ENCODE measurements around the gene UVRAG. TPM values are rescaled to one million over a fixed set of nuclear protein-coding genes. Genes with fewer than 3 reads are reported as not detected.

The UVRAG gene
- total RNA-seq, 1 donor from 2014 or later = 103 TPM

DNA sequence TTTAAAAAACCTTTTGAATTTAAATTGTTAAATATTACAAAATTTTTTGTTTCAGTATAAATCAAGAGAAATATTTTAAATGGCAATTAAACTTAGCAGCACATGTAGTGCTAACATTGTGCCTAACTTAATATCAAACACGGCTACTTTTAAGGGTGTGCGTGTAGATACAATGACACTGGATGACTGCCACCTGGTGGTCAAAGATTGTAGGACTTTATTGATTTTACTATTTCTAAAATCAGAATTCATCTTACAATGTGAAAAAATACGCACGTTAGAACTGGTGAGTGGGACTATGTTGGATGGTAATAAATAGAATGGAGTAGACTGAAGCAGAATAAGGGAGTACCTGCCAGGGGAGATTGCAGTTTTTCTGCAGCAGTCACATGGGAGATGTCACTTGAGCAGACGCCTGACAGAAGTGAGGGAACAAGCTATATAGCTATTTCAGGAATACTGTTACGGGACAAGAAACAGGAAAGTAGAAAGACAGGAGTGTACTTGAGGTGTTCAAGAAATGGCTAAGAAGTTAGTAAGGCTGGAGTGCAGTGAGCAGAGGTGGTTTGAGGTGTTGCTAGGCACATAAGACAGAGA, 52.9 kb downstream of the UVRAG start:
- CTCF ChIA-PET = interaction anchor here (0.6 to 13.2 kb wide), 26 partner anchors 9 to 451 kb away, joined by 3 to 258 read pairs (median 4); partner anchors contain the start of gene UVRAG
- peaks cover 35% of the 10 kb centered on the region for H3K36me3 Mint-ChIP-seq (ENCODE audit: low read depth)
- H3K4me1 Mint-ChIP-seq = peaks cover 58% of the 10 kb centered on the region
- POLR2A ChIA-PET = interaction anchor here (0.7 to 1.3 kb wide), 4 partner anchors 20 to 66 kb away, joined by 3 to 8 read pairs (median 4); partner anchors contain the start of gene UVRAG
- TF ChIP-seq CTCF (IDR thresholded peaks at IDR 0.05) = no peak
- intact Hi-C loops (cut with micrococcal nuclease) = loop anchor here (1.0 to 5.0 kb wide), 8 partner anchors 17 to 450 kb away; no protein-coding TSS in a partner anchor
- no peaks in the 10 kb centered on the region for H3K9me3 Mint-ChIP-seq
- ATAC-seq (ENCODE audit: low read depth) = peak; percentile 74
- H3K27ac Mint-ChIP-seq = peak overlapping the region; percentile 22
- DNase-seq = no peak
- H3K27me3 Mint-ChIP-seq = no peaks in the 10 kb centered on the region
- H3K4me3 Mint-ChIP-seq = no peak overlapping the region

DNA sequence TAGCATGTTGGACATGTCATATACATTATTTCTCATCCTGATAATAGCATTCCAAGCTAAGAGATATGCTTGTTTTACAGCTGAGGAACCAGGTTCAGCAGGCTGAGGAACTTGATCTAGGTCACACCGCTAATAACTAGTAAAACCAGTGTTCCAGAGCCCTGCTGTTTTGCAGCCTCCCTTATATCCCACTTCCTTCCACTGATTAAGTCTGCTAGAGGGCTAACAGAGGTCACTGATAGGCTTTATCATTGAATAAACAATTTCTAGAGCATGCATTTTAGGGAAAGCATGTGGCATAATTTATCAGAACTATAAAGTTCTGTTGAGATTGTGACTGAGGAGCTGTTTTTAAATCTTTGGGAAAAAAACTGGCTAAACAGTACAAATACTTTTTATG, 54.0 kb downstream of the UVRAG start:
- no peak for ATAC-seq (ENCODE audit: low read depth)
- H3K27me3 Mint-ChIP-seq = no peaks in the 10 kb centered on the region
- peaks cover 31% of the 10 kb centered on the region for H3K36me3 Mint-ChIP-seq (ENCODE audit: low read depth)
- CTCF ChIA-PET = interaction anchor here (1.0 to 13.2 kb wide), 12 partner anchors 16 to 321 kb away, joined by 3 to 258 read pairs (median 6); no protein-coding TSS in a partner anchor
- TF ChIP-seq CTCF (IDR thresholded peaks at IDR 0.05) = no peak
- no peak for DNase-seq
- H3K4me3 Mint-ChIP-seq = no peak overlapping the region
- H3K27ac Mint-ChIP-seq = no peak overlapping the region
- POLR2A ChIA-PET = interaction anchor here (1.0 kb wide), 1 partner anchor 54 kb away, joined by 3 read pairs; the partner anchor contains the start of gene UVRAG
- peaks cover 69% of the 10 kb centered on the region for H3K4me1 Mint-ChIP-seq
- no peaks in the 10 kb centered on the region for H3K9me3 Mint-ChIP-seq
- intact Hi-C loops (cut with micrococcal nuclease) = loop anchor here (1.0 to 5.0 kb wide), 2 partner anchors 162 to 449 kb away; no protein-coding TSS in a partner anchor

- TF ChIP-seq CTCF (IDR thresholded peaks at IDR 0.05) = no peak
- no peaks in the 10 kb centered on the region for H3K9me3 Mint-ChIP-seq
- ATAC-seq (ENCODE audit: low read depth) (no peak), DNase-seq (no peak)
- peaks cover 24% of the 10 kb centered on the region for H3K36me3 Mint-ChIP-seq (ENCODE audit: low read depth)
- POLR2A ChIA-PET = no interaction called here
- CTCF ChIA-PET = interaction anchor here (0.5 to 13.2 kb wide), 10 partner anchors 14 to 164 kb away, joined by 3 to 258 read pairs (median 6); no protein-coding TSS in a partner anchor
- intact Hi-C loops (cut with micrococcal nuclease) = loop anchor here (5.0 kb wide), 1 partner anchor 163 kb away; no protein-coding TSS in a partner anchor
- H3K4me3 Mint-ChIP-seq = no peak overlapping the region
- no peak overlapping the region for H3K27ac Mint-ChIP-seq
- H3K27me3 Mint-ChIP-seq = no peaks in the 10 kb centered on the region
- peaks cover 75% of the 10 kb centered on the region for H3K4me1 Mint-ChIP-seq
These were observed 54.8 kb downstream of the UVRAG start for GRCh38 chr11:75869661-75870455.

- H3K36me3 Mint-ChIP-seq (ENCODE audit: low read depth) = peaks cover 16% of the 10 kb centered on the region
- POLR2A ChIA-PET = interaction anchor here (0.7 to 2.3 kb wide), 12 partner anchors 12 to 799 kb away, joined by 3 to 16 read pairs (median 4); no protein-coding TSS in a partner anchor
- intact Hi-C loops (cut with micrococcal nuclease) = loop anchor here (1.0 kb wide), 2 partner anchors 19 to 100 kb away; no protein-coding TSS in a partner anchor
- H3K4me1 Mint-ChIP-seq = peaks cover 74% of the 10 kb centered on the region
- peak; percentile 61 for ATAC-seq (ENCODE audit: low read depth)
- peak overlapping the region; percentile 93 for H3K27ac Mint-ChIP-seq
- DNase-seq = no peak
- no peaks in the 10 kb centered on the region for H3K9me3 Mint-ChIP-seq
- no peak for TF ChIP-seq CTCF (IDR thresholded peaks at IDR 0.05)
- CTCF ChIA-PET = interaction anchor here (1.0 to 13.2 kb wide), 11 partner anchors 11 to 279 kb away, joined by 3 to 258 read pairs (median 5); partner anchors contain the start of gene UVRAG
- H3K27me3 Mint-ChIP-seq = no peaks in the 10 kb centered on the region
- H3K4me3 Mint-ChIP-seq = peak overlapping the region; percentile 79
These were observed 57.9 kb downstream of the UVRAG start for GRCh38 chr11:75872887-75873416.
